Stimulated activated CD8-positive, alpha-beta memory T cell treated with anti-CD3 and anti-CD28 coated beads, Interleukin-15, amount 100 ng/mL, for 1 hour (primary cell): Measurements from ENCODE around the gene ADCY1.

Experiments used
- DNase-seq: peaks from one replicate; pipeline ENCODE4 v3.0.0-alpha.2; 2020; ENCODE audit warnings: low read depth

Gene ADCY1

DNA sequence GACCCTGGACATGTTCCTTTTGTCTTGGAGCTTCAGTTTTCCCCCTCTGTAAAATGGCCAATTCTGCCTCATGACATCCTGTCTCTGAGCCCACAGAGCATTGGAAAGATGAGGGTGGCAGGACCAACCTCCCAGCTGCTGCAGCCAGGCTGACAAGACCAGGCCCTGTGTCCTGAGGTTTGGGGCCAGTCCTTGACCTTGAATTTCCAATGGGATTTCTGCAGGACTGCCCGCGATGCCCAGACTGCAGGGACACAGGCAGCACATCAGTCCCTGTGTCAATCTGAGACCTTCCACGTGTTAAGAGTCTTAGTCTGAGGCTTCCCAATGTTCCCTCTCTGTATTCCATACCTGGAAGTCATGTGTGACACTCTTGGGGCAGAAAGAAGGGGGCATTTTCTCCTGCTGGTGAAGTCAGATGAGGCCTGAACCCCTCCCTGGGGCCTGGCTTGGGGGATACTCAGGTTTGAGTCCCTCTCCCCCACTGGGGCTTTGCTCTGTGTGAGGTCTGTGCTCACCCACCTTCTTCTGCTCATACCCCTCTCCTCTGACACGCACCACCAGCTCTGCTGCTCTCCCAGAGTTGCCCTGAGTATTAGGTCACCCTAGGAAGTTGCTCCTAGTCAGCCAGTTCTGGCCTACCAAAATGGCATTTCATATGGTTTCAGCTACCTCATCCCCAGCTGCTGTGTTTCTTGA is 79.2 kb downstream of the ADCY1 start:
- no peak for DNase-seq

DNA sequence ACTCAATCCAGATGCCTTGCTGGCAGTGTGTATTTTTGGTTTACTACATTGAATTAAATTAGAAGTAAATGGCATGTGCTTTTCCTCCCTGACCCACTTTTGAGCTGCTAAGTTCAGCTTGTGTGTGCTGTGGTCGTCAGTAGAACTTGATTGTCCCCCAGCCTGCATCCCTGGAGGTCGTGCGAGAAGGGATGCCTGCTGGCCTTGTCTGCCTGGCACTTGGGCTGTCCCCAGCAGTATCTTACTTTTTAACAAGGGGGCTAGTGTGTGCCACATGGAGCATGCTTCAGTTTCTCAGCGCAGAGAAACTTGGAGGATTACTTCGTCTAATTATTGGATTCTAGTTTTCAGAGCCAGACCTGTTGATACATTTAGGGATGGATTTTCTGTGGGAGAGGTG is 80.2 kb downstream of the ADCY1 start:
- DNase-seq, result no peak

DNA sequence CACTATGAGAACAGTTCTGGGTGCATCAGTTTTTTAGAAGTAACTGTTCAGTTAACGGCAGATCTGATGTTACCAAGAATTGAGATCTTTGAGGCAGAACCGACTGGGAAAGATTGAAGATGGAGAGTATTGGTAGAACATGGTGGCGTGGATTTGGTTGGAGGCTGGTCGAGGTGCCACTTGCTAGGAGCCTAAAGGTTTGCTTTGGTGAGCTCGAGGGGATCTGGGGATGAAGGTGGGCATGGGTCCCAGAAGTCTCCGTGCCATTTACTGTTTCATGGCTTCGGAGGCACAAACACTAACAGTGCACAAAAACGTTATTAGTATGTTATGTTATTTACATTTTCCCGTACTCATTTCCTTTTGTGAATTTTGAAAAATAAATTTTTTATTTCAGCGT is 81.4 kb downstream of the ADCY1 start:
- DNase-seq, result no peak

DNA sequence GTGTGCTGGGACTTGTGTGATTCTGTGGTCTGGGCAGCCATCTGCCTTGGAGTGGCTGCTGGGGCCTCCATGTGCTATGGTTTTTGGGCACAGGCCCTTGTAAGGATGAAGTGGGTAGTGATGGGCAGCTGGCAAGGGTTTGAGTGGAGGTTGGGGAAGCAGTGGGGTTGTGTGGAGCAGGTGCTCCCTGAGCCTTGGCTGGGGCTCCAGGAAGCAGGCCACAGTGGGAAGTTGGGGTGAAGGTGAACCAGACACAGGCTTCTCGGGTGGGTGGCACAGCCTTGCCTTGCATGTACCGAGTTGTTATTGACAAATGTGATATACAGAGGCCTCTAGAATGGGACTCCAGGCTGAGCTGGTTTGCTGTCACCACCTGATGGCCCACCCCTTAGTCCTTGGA is 82.3 kb downstream of the ADCY1 start:
- DNase-seq, result no peak

DNA sequence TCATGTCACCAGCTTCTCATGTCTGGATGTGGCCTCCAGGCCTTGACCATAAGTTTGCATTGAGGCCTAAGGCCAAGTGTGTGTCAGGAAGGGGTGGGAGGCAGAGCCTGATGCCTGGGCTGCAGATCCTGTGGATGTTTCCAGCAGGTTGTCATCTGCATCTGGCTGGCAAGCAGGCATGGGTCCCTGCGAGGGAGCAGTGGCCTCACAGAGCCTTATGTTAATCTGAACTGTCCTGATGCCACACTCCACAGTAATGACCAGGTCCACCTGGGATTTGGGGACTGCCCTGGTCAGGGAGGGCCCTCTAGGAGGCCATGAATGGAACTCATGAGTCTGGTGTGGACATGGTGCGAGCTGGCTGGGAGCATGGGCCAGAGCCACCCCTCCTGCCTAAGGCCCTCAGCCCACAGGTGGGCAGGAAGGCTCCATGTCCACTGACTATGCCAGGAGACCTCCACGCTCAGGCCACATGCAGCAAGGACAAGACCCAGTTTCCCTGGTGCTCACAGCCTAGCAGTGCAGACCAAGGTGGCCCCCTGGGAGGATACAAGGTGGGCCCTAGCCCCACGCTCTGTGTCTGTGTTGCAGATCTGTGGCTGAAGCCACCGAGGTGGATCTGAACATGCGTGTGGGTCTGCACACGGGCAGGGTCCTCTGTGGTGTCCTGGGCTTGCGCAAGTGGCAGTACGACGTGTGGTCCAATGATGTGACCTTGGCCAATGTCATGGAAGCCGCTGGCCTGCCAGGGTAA is 83.1 kb downstream of the ADCY1 start:
- DNase-seq, result no peak

DNA sequence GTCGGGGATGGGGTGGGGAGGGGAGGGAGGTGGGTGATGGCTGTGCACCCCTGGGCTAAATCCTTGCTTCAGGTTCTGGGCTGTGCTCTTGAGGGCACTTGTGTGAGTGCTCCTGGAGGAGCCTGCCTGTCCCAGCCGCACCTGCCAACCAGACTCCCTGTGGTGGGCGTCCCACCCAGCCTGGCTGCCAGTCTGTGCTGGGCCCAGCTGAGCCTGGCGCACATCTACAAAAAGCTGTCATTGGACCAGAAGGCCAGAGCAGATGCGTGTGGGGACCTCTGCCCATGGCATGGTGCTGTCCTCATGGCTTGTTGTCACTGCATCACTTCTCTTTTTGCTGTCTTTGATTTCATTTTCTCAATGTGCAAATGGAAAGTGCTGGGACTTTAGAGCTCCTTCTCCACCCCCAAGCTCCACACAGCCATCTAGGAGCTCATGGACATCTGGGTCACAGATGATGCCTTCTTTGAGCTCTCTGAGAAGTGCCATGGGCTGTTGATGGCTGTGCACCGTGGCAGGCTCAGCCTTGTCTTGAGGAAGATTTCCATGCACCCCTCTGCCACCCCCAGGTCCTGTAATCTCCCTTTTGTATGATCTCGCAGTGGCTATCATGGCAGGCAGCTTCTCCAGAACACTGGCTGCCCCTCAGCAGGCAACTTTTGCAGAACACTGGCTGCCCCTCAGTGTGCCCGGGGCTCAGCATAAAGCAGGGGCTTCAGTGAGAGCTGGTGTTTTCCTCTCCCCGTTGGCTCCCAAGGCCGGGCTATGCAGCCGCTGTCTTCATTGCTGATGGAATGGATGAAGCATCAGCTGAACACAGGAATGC is 83.9 kb downstream of the ADCY1 start:
- DNase-seq, result no peak

DNA sequence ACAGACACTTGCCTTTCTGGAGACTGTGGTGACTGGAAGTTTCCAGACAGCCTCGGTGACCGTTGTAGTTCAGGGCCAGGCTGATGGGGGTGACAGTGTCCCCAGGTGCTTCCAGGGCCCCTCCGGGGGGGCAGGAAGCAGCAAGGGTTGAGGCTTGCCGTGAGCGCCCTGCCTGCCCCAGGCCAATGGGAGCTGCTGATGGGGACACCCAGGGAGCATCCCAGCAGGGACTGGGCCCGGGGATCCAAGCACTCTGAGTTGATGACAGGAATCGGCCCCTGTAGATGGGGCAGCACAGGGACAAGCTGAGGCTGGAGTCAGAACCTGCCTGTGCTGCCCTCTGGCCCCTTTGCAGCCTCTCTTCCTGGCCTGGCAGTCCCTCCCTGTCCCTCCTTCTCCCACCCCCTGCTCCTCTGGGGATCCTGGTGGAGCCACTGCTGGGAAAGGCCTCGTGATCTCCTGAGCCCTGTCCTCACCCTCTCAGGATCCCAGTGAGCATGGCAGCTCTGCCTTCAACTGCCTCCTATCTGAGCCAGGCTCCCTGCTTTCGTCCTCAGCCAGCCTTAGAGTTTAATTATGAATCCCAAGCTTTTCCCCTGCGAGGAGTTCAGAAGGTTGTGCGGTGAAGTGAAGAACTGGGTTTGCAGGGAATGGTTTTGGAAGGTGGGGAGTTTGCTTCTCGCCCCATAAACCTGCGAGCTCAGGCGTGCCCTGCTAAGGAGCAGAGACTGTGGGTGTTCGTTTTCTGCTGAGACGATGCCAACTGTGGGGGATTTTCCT is 84.7 kb downstream of the ADCY1 start:
- DNase-seq, result no peak

DNA sequence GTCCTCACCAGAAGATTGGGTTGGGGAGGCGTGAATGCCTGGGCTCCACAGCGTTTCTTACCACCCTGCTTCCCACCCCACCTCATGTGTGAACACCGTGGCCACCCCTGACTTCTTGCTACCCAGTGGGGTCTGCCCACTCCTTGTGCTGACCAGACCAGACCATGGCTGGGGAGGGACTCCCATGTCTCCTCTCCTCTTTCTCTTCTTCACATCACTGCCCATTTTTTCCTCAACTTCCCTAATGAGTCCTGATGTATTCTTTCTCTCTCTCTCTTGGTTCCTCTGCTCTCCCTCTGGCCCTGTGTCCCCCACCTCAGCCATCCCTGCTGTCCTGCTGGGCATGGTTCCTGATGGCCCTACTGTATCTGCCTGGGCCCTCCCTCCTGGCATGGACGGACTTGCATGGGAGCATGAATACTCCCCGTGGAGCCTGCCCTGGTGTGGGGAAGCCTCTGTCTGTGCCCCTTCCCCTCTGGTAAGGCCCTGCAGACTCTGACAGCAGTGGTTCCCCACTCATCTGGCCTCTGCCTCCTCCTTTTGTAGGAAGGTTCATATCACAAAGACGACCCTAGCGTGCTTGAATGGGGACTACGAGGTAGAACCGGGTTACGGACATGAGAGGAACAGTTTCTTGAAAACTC is 85.5 kb downstream of the ADCY1 start:
- DNase-seq, result no peak

DNA sequence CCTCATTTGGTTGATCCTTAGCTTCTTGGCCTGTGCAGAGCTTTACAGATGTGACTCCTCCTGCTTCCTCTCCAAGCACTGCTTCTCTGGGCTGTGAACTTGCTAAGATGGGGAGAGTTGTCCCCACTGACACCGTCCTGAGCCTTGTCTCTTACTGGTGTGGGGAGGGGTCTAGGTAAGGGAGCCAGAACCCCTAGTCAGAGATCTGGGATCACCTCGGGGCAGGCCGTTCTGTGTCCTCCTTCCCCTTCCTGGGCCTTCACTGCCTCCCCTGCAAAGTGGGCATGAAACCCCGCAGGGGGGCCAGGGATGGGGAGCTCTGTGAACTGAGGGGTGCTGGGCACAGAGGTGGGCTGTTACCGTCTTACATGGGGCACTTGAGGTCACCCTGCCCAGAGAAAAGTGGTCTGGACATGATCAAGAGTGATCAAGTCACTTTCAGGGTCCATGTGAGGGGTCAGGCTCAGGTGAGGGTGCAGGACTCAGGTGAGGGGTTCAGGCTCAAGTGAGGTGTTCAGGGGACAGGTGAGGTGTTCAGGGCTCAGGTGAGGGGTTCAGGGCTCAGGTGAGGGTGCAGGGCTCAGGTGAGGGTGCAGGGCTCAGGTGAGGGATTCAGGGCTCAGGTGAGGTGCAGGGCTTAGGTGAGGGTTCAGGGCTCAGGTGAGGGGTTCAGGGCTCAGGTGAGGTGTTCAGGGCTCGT is 86.2 kb downstream of the ADCY1 start:
- DNase-seq, result no peak

DNA sequence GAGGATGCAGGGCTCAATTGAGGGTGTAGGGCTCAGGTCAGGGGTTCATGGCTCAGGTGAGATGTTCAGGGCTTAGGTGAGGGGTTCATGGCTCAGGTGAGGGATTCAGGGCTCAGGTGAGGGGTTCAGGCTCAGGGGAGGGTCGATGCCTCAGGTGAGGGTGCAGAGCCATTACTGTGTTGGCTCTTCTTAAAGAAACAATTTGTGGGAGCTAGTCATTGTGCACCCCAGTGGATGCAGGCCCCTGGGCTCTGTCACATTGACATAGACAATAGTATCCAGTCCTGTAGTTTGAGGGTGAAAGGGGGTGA is 86.7 kb downstream of the ADCY1 start:
- DNase-seq, result no peak

DNA sequence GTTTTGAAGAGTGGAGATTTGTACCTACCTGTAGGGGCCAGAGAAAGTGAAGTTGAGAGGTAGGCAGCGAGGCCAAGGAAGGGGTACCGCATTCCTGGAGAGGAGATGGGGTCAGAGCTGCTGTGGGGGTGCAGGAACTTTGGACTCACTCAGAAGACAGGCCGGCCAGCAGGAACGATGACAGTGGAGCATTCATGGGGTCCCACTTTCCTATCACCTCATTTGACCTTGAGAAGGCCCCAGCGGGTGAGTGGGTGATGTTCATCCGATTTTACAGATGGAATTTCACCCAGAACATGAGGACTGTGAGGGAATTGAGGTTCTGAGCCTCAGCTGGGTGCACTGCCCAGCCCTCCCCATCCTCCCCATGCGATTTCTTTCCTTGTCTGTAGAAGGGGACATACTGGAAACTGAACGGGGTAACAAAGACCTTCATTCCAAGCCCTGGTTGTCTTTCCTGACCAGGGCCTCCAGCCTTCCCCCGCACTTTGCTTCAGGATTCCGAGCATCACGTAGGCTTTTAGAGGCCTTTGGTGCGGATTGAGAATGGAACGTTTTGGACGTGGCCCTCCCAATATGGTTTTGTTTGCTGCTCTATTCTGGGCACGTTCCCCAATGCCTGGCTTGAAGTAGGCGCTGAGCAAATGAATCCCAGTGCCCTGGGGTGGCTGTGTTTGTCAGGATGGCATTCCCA is 87.3 kb downstream of the ADCY1 start:
- DNase-seq, result no peak

DNA sequence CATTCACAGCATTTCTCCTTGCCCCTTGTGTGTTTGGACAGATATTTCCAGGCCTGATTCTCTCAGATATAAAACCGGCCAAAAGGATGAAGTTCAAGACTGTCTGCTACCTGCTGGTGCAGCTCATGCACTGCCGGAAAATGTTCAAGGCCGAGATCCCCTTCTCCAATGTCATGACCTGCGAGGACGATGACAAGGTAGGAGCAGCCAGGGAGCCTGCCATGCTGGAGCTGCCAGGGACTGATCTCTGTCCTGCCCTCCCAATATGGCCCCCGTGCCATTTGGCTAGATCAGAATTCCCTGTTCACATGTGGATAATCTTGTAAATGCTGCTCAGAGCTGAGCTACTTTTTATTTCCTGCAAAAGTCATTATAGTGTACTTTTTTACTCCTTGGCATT is 87.8 kb downstream of the ADCY1 start:
- DNase-seq, result no peak

DNA sequence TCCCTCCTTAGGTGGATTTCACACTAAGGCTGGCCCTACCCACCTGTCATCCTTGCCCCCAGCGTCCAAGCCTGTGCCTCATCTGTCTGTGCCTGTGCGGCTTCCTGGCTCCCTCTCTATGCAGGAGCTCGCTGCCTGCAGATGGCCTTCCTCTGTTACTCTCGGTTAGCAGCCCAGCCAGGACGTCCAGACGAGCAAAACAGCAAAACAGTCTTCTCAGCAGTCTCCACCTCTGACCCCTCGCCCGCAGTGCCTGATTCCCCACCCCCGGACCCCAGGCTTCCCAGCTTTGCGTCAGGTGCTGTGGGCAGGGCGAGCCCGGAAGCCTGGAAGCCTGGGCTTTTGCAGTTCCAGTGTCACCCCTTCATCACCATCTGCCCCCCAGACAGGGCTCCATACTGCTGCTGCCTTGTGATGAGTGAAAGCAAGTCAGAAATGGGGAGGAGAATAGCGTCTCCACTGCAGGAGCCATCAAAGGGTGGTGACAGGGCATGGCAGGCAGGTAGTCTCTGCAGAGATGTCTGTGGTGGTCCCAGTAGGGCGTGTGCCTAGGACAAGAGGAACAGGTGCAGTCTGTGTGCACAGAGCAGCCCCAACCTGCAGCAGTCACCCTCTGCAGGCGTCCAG is 88.5 kb downstream of the ADCY1 start:
- no peak for DNase-seq

DNA sequence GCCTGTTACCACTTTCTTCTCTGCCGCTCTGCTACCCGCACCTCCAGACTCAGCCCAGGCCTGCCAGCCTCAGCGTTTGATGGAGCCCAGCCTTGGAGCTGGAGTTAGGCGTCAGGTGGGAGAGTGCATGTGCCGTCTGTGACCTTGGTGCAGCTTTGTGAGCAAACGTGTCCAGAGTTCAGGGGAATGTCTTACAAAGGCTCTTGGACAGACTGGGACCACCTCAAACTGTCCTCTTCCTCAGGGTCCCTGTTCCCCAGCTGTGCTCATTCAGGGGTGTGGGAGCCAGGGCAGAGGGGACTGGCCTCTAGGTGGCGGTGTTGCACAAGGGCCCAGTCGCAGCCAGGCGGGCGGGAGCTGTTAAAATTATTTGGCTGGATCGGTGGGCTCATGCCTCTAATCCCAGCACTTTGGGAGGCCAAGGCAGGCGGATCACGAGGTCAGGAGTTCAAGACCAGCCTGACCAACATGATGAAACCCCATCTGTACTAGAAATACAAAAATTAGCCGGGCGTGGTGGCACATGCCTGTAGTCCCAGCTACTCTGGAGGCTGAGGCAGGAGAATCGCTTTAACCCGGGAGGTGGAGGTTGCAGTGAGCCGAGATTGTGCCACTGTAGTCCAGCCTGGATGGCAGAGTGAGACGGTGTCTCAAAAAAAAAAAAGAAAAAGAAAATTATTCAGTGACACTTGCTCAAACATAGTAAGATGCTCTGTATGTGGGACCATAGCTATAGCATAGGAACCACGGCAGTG is 89.2 kb downstream of the ADCY1 start:
- no peak for DNase-seq

DNA sequence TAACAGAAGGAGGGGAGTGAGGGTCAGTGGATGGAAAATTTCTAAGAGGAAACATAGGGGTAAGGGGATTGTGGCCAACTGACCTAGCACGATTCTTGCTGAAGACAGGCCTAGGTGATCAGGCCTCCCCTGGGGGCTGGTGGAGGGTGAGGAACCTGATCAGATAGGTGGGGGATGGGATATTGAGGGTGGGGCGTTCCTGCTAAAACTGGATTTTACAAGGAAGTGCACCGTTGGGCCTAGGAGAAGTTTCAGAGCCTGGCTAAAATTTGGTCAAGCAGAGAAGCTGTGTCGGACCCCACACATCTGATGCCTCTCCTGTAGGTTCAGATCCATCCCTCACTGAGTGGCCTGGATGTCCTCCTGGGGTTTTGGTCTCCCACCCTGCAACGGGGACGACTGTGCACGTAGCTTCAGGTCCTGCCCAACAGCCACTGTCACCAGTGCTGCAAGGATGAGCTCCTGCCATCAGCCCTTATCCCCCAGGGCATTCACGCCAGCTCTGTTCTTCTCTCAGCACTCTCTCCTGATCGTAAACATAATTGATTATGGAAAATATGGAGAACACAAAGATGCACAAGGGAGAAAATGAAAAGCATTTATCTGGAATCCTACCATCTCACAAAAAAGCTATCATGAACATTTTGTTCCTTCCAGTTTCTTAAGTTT is 89.9 kb downstream of the ADCY1 start:
- no peak for DNase-seq

DNA sequence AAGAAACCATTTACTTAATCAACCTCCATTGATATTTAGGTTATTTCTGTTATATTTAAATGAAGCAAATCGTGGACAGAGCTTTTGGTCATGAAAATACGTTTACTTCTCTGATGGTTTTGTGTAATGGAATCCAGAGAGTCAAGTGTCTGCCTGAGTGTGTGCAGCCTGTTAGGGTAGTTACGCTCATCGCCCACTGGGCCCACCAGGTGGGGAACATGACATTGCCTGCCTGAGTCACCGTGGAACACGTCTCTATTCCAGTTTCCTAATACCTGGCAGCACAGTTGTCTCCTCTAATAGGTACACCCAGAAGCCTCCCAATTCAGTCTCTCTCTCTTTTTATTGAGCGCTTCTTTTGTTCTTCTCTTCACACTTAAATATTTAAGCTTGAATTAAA is 91.0 kb downstream of the ADCY1 start:
- no peak for DNase-seq

DNA sequence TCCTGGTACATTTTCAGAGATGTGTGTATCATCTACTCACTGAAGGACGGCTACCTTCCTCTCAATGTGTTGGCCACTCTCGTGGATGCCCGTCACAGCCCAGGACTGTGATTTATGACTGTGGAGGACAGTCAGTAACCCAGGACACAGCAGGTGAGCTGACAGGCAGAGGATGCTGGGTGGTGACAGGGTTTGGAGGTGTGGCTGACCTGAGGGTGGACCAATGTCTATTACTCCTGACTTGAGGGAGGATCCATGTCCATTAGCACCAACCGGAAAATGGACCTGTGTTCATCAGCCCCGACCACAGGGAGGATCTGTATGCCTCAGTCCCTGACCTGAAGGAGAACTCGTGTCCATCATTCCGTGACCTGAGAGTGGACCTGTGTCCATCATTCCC is 96.1 kb downstream of the ADCY1 start:
- no peak for DNase-seq

DNA sequence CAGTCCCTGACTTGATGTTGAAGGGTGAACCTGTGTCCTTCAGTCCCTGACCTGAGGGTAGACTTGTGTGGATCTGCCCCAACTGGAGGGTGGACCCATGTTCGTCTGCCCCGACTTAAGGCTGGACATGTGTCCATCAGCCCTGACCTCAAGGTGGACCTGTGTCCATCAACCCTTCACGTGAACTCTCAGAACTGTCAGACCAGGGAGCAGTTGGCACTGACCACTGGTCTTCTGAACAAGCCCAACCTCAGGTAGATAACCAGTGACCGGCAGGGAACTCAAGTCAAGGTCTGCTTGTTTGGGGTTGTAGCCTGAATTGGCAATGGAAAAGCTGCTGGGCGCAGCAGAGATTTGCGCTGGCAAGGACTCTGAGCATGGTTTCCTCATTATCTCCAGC is 96.5 kb downstream of the ADCY1 start:
- DNase-seq, result no peak
